Calu3 (cell line): ENCODE data around the gene IL1RAPL2. TPM values are rescaled to one million over a fixed set of nuclear protein-coding genes. Genes with fewer than 3 reads are reported as not detected.

Experiments used
- BruUV-seq: library from RNA; stranded (reverse); fragments of 400-500 nt; replicated peaks from 2 replicates; lab custom pipeline; 2021; lab: Mats Ljungman, UMichigan
- CTCF ChIA-PET: fragments of 300-600 bp; sonication (Branson Sonifier 250); formaldehyde crosslinking; loops from one replicate; lab custom pipeline; 2022; ENCODE audit warnings: antibody characterized with exemption; lab: Charles Lee
- DNase-seq: peaks from one replicate; pipeline ENCODE4 v3.0.0; 2022
- H3K27ac Mint-ChIP-seq: one replicate; pipeline ENCODE4 v1.8.0; 2022; ENCODE audit warnings: mixed read lengths; ENCODE audit not compliant: unreplicated experiment
- H3K27me3 Mint-ChIP-seq: one replicate; pipeline ENCODE4 v1.8.0; 2022; ENCODE audit warnings: mixed read lengths; ENCODE audit not compliant: unreplicated experiment
- H3K36me3 Mint-ChIP-seq: one replicate; pipeline ENCODE4 v1.8.0; 2022; ENCODE audit warnings: mild to moderate bottlenecking, moderate library complexity, mixed read lengths; ENCODE audit not compliant: insufficient read depth, unreplicated experiment
- H3K4me1 Mint-ChIP-seq: one replicate; pipeline ENCODE4 v1.8.0; 2022; ENCODE audit warnings: mild to moderate bottlenecking, low read depth, mixed read lengths; ENCODE audit not compliant: unreplicated experiment
- H3K4me3 Mint-ChIP-seq: one replicate; pipeline ENCODE4 v1.8.0; 2022; ENCODE audit warnings: mild to moderate bottlenecking, low read depth, moderate library complexity, mixed read lengths; ENCODE audit not compliant: unreplicated experiment
- H3K9me3 Mint-ChIP-seq: one replicate; pipeline ENCODE4 v1.8.0; 2022; ENCODE audit warnings: low read depth, mixed read lengths; ENCODE audit not compliant: unreplicated experiment
- CTCF ChIP-seq: fragments of 200-600 bp; IDR thresholded peaks from one replicate; pipeline ENCODE4 v1.8.0; 2022; ENCODE audit warnings: antibody characterized with exemption; ENCODE audit not compliant: unreplicated experiment
- intact Hi-C: fragments of 100-400 bp; cut with micrococcal nuclease; formaldehyde crosslinking; loops from one replicate; pipeline ENCODE4 v1.10.0; 2022; ENCODE audit not compliant: unreplicated experiment
- total RNA-seq: library from RNA; stranded (reverse); gene quantifications from 2 replicates; pipeline ENCODE4 v1.2.3, GENCODE V29; 2022

The IL1RAPL2 gene
- total RNA-seq, 1 experiment from 2014 or later: not detected

- no peak overlapping the region for H3K27ac Mint-ChIP-seq
- no peaks in the 10 kb centered on the region for H3K27me3 Mint-ChIP-seq
- no peaks in the 10 kb centered on the region for H3K4me1 Mint-ChIP-seq
- H3K4me3 Mint-ChIP-seq: no peak overlapping the region
- DNase-seq: peak; percentile 3
- no TSS peak for BruUV-seq
- no peak for TF ChIP-seq CTCF
- CTCF ChIA-PET: no interaction called here
- intact Hi-C loops: loop anchor here (2.0 kb wide), 1 partner anchor 523 kb away; no protein-coding TSS in a partner anchor
- H3K9me3 Mint-ChIP-seq: peaks cover 2% of the 10 kb centered on the region
- no peaks in the 10 kb centered on the region for H3K36me3 Mint-ChIP-seq
These were observed 625.9 kb downstream of the IL1RAPL2 start for GRCh38 chrX:105191878-105192277.

- H3K9me3 Mint-ChIP-seq: peaks cover 6% of the 10 kb centered on the region
- CTCF ChIA-PET: no interaction called here
These were observed 643.4 kb downstream of the IL1RAPL2 start for GRCh38 chrX:105209406-105209805.

GRCh38 chrX:105210258-105210657, 644.3 kb downstream of the IL1RAPL2 start:
- no peaks in the 10 kb centered on the region for H3K27me3 Mint-ChIP-seq
- BruUV-seq: no TSS peak
- no peak for DNase-seq
- CTCF ChIA-PET: no interaction called here
- intact Hi-C loops: no loop called here
- no peak for TF ChIP-seq CTCF
- H3K27ac Mint-ChIP-seq: no peak overlapping the region
- peaks cover 10% of the 10 kb centered on the region for H3K9me3 Mint-ChIP-seq
- H3K4me3 Mint-ChIP-seq: no peak overlapping the region
- H3K4me1 Mint-ChIP-seq: no peaks in the 10 kb centered on the region
- no peaks in the 10 kb centered on the region for H3K36me3 Mint-ChIP-seq

More at GRCh38 chrX:105209406-105209805, 643.4 kb downstream of the IL1RAPL2 start:
- BruUV-seq: no TSS peak
- no peak overlapping the region for H3K4me3 Mint-ChIP-seq
- no peaks in the 10 kb centered on the region for H3K4me1 Mint-ChIP-seq
- H3K36me3 Mint-ChIP-seq: no peaks in the 10 kb centered on the region
- H3K27ac Mint-ChIP-seq: no peak overlapping the region
- no peaks in the 10 kb centered on the region for H3K27me3 Mint-ChIP-seq
- no peak for DNase-seq
- no peak for TF ChIP-seq CTCF
- intact Hi-C loops: no loop called here

GRCh38 chrX:105211066-105211575, 645.1 kb downstream of the IL1RAPL2 start:
- no TSS peak for BruUV-seq
- no peaks in the 10 kb centered on the region for H3K4me1 Mint-ChIP-seq
- TF ChIP-seq CTCF: no peak
- no peak for DNase-seq
- peaks cover 11% of the 10 kb centered on the region for H3K9me3 Mint-ChIP-seq
- no peak overlapping the region for H3K4me3 Mint-ChIP-seq
- CTCF ChIA-PET: no interaction called here
- no peaks in the 10 kb centered on the region for H3K27me3 Mint-ChIP-seq
- no peaks in the 10 kb centered on the region for H3K36me3 Mint-ChIP-seq
- no peak overlapping the region for H3K27ac Mint-ChIP-seq
- intact Hi-C loops: no loop called here
